AG04450 (cell line): ENCODE data around the gene TELO2. TPM values are rescaled to one million over a fixed set of nuclear protein-coding genes. Genes with fewer than 3 reads are reported as not detected.

Source experiments
- CTCF ChIA-PET: fragments of 300-600, 350-600 bp; formaldehyde crosslinking; extraction: SDS; loops from one replicate; lab custom pipeline; 2022; ENCODE audit warnings: antibody characterized with exemption, inconsistent platforms; lab: Charles Lee
- POLR2A ChIA-PET: fragments of 350-600 bp; formaldehyde crosslinking; extraction: SDS; loops from one replicate; lab custom pipeline; 2021; ENCODE audit warnings: antibody characterized with exemption, inconsistent platforms; lab: Yijun Ruan, JAX
- DNase-seq: peaks from one replicate; pipeline ENCODE4 v3.0.0-alpha.2; 2011; ENCODE audit warnings: low read depth, low spot score
- H3K27ac ChIP-seq: one replicate; pipeline ENCODE4 v1.5.1; 2012; ENCODE audit warnings: low read depth, low read length, control low read depth
- H3K27me3 ChIP-seq: one replicate; pipeline ENCODE4 v1.6.0; 2012; ENCODE audit warnings: low read length; ENCODE audit not compliant: control insufficient read depth, insufficient read depth
- H3K4me3 ChIP-seq: 2 replicates; pipeline ENCODE4 v1.5.1; 2011; ENCODE audit warnings: mild to moderate bottlenecking, low read depth, low read length, control low read depth
- H3K9me3 ChIP-seq: 2 replicates; pipeline ENCODE4 v1.5.1; 2012; ENCODE audit warnings: low read length; ENCODE audit not compliant: control insufficient read depth, insufficient read depth
- polyA plus RNA-seq: library from polyadenylated mRNA; depleted of rRNA; stranded (reverse); fragments of >200 nt; gene quantifications from 2 replicates; pipeline ENCODE4 v1.2.3, GENCODE V29; 2011
- TF ChIP-seq, protein P1 (sequence below): IDR thresholded peaks from 2 replicates; pipeline ENCODE4 v1.5.1; 2011; ENCODE audit warnings: low read depth, low read length, control low read depth, inconsistent platforms

TELO2 gene
- polyA plus RNA-seq, 1 experiment, result 6.2 TPM

DNA sequence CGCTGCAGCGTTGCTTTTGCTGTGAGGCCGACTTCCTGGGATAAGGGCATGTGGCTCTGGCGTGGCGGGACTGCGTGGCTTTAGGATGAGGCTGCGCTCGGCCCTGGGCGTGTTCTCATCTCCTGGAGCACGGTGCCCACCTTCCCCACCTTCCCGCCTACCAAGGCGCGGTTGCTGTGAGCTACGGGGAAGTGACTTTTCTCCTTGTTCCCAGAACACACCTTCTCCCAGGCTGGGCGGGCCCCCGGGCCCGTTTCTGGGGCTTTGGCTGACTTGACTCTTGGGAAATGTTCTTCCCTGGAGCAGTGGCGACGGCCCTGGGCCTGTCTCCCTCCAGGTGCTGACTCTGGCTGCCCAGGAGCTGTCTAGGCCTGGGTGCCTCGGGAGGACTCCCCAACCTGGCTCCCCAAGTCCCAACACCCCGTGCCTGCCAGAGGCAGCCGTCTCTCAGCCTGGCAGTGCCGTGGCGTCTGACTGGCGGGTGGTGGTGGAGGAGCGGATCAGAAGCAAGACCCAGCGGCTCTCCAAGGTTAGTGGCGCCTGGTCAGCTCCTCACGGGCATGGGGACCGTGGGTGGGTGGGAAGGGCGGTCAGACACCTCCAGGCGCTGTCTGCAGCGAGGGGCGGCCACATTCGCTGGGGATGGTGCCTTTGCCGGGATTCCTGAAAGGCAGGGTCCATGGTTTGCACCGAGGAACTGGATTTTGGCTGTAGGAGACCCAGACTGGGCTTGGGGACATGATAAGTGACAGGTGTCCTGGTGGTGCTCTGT is 12.1 kb downstream of the TELO2 start:
- ChIA-PET POLR2A (no interaction called here), CTCF (no interaction called here)
- TF ChIP-seq, protein P1, sequence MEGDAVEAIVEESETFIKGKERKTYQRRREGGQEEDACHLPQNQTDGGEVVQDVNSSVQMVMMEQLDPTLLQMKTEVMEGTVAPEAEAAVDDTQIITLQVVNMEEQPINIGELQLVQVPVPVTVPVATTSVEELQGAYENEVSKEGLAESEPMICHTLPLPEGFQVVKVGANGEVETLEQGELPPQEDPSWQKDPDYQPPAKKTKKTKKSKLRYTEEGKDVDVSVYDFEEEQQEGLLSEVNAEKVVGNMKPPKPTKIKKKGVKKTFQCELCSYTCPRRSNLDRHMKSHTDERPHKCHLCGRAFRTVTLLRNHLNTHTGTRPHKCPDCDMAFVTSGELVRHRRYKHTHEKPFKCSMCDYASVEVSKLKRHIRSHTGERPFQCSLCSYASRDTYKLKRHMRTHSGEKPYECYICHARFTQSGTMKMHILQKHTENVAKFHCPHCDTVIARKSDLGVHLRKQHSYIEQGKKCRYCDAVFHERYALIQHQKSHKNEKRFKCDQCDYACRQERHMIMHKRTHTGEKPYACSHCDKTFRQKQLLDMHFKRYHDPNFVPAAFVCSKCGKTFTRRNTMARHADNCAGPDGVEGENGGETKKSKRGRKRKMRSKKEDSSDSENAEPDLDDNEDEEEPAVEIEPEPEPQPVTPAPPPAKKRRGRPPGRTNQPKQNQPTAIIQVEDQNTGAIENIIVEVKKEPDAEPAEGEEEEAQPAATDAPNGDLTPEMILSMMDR, result no peak
- Histone ChIP-seq H3K27me3 (no peaks in the 10 kb centered on the region), H3K9me3 (peaks cover 6% of the 10 kb centered on the region; the same call in 1 of the 2 replicates), H3K27ac (no peak overlapping the region), H3K4me3 (no peak overlapping the region)
- DNase-seq, result no peak

DNA sequence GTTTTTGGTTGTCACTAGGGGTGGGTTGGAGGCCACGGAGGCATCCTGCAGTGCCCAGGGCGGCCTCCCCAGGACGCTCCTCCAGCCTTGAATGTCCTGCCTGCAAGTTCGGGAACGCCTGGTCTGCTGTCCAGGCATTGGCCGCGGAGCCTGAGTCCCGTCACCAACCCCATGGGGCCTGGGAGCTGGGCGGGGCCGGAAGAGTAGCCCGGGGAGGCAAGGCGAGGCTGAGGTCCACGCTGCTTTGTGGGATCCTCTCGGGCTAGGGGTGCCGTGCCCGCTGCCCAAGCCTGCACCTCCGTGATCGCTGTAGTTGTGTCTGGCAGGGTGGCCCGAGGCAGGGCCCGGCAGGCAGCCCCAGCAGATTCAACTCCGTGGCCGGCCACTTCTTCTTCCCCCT is 12.8 kb downstream of the TELO2 start:
- Histone ChIP-seq H3K27me3 (no peaks in the 10 kb centered on the region), H3K9me3 (peaks cover 6% of the 10 kb centered on the region; the same call in 1 of the 2 replicates), H3K27ac (no peak overlapping the region), H3K4me3 (no peak overlapping the region)
- TF ChIP-seq, protein P1, result no peak
- ChIA-PET CTCF (no interaction called here), POLR2A (no interaction called here)
- DNase-seq, result no peak

GRCh38 chr16:1506494-1507213 is 13.5 kb downstream of the TELO2 start:
- CTCF ChIA-PET, result no interaction called here
- POLR2A ChIA-PET, result no interaction called here
- Histone ChIP-seq H3K4me3 (no peak overlapping the region), H3K27me3 (no peaks in the 10 kb centered on the region), H3K9me3 (peaks cover 6% of the 10 kb centered on the region; the same call in 1 of the 2 replicates), H3K27ac (no peak overlapping the region)
- DNase-seq, result no peak
- TF ChIP-seq, protein P1, result no peak

DNA sequence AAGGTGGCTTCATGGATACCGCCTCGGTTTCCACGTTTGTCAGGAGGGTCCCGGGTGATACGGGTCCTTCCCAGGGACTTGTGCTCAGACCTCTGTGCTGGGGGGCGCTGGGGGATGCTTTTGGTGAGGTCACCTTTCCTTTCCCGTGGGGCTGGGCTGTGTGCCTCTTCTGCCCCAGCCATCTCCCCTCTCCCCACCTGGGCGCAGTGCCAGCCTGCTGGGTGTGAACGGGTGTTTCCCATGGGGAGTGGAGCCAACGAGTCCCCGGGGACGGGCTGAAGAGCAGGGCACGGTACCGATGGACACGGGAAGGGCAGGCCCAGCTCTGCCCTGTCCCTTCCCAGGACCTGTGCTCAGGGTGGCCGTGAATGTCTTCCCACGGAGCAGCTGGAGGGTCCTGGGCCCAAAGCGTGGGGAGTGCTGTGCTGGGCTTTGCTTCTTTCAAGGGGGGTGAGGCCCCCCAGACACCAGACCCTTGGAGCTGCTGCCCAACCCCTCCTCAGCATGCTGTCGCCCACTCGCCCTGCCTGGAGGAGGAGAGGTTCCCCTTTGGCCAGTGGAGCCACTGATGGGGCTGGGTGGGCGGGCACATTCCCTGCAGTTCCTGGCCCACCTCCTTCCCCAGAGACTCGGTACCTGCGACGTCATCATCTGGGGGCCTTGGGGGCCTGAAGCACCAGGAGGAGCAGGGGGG is 15.5 kb downstream of the TELO2 start:
- ChIA-PET POLR2A (no interaction called here), CTCF (no interaction called here)
- Histone ChIP-seq H3K9me3 (peaks cover 11% of the 10 kb centered on the region), H3K4me3 (no peak overlapping the region), H3K27ac (no peak overlapping the region), H3K27me3 (no peaks in the 10 kb centered on the region)
- DNase-seq, result no peak
- TF ChIP-seq, protein P1, result no peak
